ENCODE measurements around the gene EFNB3. TPM values are rescaled to one million over a fixed set of nuclear protein-coding genes. Genes with fewer than 3 reads are reported as not detected.

The EFNB3 gene
- polyA plus RNA-seq, 2 of the 4 experiments (the other 2 are of a cell fraction): 1.7 to 1.9 TPM

GRCh38 chr17:7686222-7687071 is 18.6 kb upstream of the EFNB3 start (continued):
- peak; percentile 97 for TF ChIP-seq HOXA7 (CRISPR knock-in tag; IDR thresholded peaks at IDR 0.05)
- TF ChIP-seq TP53 (CRISPR knock-in tag; IDR thresholded peaks at IDR 0.05): peak; percentile 93
- TF ChIP-seq E2F6 (IDR thresholded peaks at IDR 0.05; ENCODE audit: borderline replicate concordance, low read depth): peak; percentile 11; the same call in 1 of the 2 replicates
- no peak for TF ChIP-seq FOXS1 (CRISPR knock-in tag; IDR thresholded peaks at IDR 0.05)
- TF ChIP-seq ZNF302 (CRISPR knock-in tag; IDR thresholded peaks at IDR 0.05): no peak
- no peak for TF ChIP-seq NR3C1 (IDR thresholded peaks at IDR 0.05)
- no peak for TF ChIP-seq ZFP36 (IDR thresholded peaks at IDR 0.05; ENCODE audit: borderline replicate concordance, partially characterized antibody)
- no peak for TF ChIP-seq ATOH8 (CRISPR knock-in tag; IDR thresholded peaks at IDR 0.05; ENCODE audit: low read depth)
- TF ChIP-seq HEYL (CRISPR knock-in tag; IDR thresholded peaks at IDR 0.05): no peak
- no peak for TF ChIP-seq SMC3 (IDR thresholded peaks at IDR 0.05)
- no peak for TF ChIP-seq CHD4 (IDR thresholded peaks at IDR 0.05; ENCODE audit: borderline replicate concordance)
- peak; percentile 28; the same call in 1 of the 2 replicates for TF ChIP-seq EHF (CRISPR knock-in tag; IDR thresholded peaks at IDR 0.05)
- TF ChIP-seq ZSCAN20 (CRISPR knock-in tag; IDR thresholded peaks at IDR 0.05): 0 out of 2 replicates have a peak, but pooled peaks have one; percentile 20
- peak; percentile 91; the same call in 1 of the 2 replicates for TF ChIP-seq FOSB (CRISPR knock-in tag; IDR thresholded peaks at IDR 0.05)
- no peak for TF ChIP-seq POLR2AphosphoS2 (conservative IDR thresholded peaks at IDR 0.05; ENCODE audit: low read length)
- TF ChIP-seq BHLHE40 (IDR thresholded peaks at IDR 0.05; ENCODE audit: low read depth, low read length): peak; percentile 85
- TF ChIP-seq KDM1A (IDR thresholded peaks at IDR 0.05; ENCODE audit: low read depth): no peak
- TF ChIP-seq MYC (IDR thresholded peaks at IDR 0.05; ENCODE audit: borderline replicate concordance, low read length): no peak; the same call in none of the 2 replicates
- TF ChIP-seq ELK1 (IDR thresholded peaks at IDR 0.05; ENCODE audit: low read depth, low read length): no peak
- TF ChIP-seq NPAS2 (CRISPR knock-in tag; IDR thresholded peaks at IDR 0.05; ENCODE audit: borderline replicate concordance): no peak
- peak; percentile 12 to 51; a peak in 1 of 4 replicates for TF ChIP-seq CEBPB (IDR thresholded peaks at IDR 0.05)
- no peak for TF ChIP-seq HOXB13 (CRISPR knock-in tag; IDR thresholded peaks at IDR 0.05; ENCODE audit: low read depth)
- TF ChIP-seq SREBF2 (IDR thresholded peaks at IDR 0.05): no peak
- TF ChIP-seq EP300 (IDR thresholded peaks at IDR 0.05): no peak
- 0 out of 2 replicates have a peak, but pooled peaks have one; percentile 10 for TF ChIP-seq ESRRA (IDR thresholded peaks at IDR 0.05; ENCODE audit: borderline replicate concordance, low read length)
- peak; percentile 76 for TF ChIP-seq RARB (CRISPR knock-in tag; IDR thresholded peaks at IDR 0.05)
- TF ChIP-seq CBX2 (IDR thresholded peaks at IDR 0.05; ENCODE audit: borderline replicate concordance, low read depth): no peak
- no peak for TF ChIP-seq CBX8 (IDR thresholded peaks at IDR 0.05)
- TF ChIP-seq NFE2L2 (conservative IDR thresholded peaks at IDR 0.05; ENCODE audit: low read length): no peak
